Epithelial cell of prostate (primary cell): ENCODE measurements around the gene MAGEA3.
"Not testable (repeated sequence)": the region's sequence is repeated elsewhere in the genome, so short reads cannot be mapped to it uniquely, and the experiment has no call there.

ENCODE experiments used
- DNase-seq: peaks from one replicate; pipeline ENCODE4 v3.0.0-alpha.2; 2011; ENCODE audit warnings: low read depth, low spot score
- H3K27ac ChIP-seq: fragments of 450-650 bp; 2 replicates; pipeline ENCODE4 v1.5.1; 2017; ENCODE audit warnings: mild to moderate bottlenecking

The MAGEA3 gene

GRCh38 chrX:152735101-152735500 lies 36.5 kb downstream of the MAGEA3 start:
- no peak overlapping the region for H3K27ac ChIP-seq
- no peak for DNase-seq

DNA sequence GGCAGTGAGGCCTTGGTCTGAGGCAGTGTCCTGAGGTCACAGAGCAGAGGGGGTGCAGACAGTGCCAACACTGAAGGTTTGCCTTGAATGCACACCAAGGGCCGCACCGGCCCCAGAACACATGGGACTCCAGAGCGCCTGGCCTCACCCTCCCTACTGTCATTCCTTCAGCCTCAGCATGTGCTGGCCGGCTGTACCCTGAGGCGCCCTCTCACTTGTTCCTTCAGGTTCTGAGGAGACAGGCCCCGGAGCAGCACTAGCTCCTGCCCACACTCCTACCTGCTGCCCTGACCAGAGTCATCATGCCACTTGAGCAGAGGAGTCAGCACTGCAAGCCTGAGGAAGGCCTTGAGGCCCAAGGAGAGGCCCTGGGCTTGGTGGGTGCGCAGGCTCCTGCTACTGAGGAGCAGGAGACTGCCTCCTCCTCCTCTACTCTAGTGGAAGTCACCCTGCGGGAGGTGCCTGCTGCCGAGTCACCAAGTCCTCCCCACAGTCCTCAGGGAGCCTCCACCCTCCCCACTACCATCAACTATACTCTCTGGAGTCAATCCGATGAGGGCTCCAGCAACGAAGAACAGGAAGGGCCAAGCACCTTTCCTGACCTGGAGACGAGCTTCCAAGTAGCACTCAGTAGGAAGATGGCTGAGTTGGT lies 37.4 kb downstream of the MAGEA3 start:
- DNase-seq, result no peak
- no peak overlapping the region for H3K27ac ChIP-seq

- DNase-seq, H3K27ac ChIP-seq: not testable (repeated sequence)
Measured at GRCh38 chrX:152736528-152736927, 37.9 kb downstream of the MAGEA3 start.

GRCh38 chrX:152738560-152738959 lies 40.0 kb downstream of the MAGEA3 start:
- DNase-seq, result no peak
- no peak overlapping the region for H3K27ac ChIP-seq
